ENCODE results near the gene TTC33. TPM values are rescaled to one million over a fixed set of nuclear protein-coding genes. Genes with fewer than 3 reads are reported as not detected.
"Not testable (repeated sequence)": the region's sequence is repeated elsewhere in the genome, so short reads cannot be mapped to it uniquely, and the experiment has no call there.

TTC33 gene
- total RNA-seq, 1 donor from 2014 or later, result 7.6 TPM

DNA sequence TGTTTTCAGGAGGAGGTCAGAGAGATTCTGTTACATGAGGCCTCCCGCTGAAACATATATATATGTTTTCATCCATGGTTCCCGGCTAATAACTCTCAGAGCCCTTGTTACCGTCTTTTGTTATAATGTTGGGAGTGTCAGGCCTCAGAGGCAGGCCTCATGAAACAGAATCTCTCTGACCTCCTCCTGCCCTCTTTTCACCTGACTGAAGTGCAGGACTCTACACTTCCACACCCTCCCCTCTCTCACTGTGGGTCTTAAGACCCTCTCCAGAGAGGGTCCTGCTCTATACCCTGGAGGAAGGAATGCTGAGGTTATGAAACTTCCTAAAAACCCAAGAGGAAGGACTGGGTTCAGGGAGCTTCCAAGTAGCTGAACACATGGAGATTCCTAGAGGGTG is 104.6 kb downstream of the TTC33 start:
- TF ChIP-seq, protein P1, sequence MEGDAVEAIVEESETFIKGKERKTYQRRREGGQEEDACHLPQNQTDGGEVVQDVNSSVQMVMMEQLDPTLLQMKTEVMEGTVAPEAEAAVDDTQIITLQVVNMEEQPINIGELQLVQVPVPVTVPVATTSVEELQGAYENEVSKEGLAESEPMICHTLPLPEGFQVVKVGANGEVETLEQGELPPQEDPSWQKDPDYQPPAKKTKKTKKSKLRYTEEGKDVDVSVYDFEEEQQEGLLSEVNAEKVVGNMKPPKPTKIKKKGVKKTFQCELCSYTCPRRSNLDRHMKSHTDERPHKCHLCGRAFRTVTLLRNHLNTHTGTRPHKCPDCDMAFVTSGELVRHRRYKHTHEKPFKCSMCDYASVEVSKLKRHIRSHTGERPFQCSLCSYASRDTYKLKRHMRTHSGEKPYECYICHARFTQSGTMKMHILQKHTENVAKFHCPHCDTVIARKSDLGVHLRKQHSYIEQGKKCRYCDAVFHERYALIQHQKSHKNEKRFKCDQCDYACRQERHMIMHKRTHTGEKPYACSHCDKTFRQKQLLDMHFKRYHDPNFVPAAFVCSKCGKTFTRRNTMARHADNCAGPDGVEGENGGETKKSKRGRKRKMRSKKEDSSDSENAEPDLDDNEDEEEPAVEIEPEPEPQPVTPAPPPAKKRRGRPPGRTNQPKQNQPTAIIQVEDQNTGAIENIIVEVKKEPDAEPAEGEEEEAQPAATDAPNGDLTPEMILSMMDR (conservative IDR thresholded peaks at IDR 0.05; ENCODE audit: low read depth, low read length), result no peak
- DNase-seq (ENCODE audit: low read depth), result no peak

DNA sequence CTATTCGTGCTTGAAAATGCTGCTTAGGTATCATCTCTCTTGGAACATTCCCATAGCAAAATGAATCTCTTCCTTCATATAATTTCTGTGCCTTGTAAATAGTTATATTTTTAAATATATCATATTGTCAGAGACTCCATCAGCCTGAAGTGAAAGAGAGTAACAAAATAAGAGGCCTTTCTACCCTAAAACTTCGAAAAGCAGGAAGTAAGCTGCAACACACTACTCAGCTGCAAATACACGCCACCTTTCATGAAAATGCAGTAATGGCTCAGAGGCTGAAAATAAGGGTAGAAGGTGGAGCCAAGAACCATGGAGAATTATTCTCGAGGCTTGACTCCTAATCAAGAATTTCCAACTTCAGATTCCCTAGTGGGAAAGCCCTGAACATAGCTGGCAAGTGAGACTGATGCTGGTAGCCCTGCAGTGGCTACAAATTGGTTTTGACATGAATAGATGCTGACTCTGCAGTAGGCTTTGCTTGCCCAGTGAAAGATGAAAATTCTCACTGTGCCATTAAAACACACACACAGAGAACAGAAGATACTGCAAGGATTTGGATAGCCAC is 106.2 kb downstream of the TTC33 start:
- DNase-seq (ENCODE audit: low read depth), result no peak
- H3K4me3 ChIP-seq (ENCODE audit: low read depth, low read length), result no peak overlapping the region
- TF ChIP-seq, protein P1 (conservative IDR thresholded peaks at IDR 0.05; ENCODE audit: low read depth, low read length), result no peak

More for the DNA sequence above, 104.6 kb downstream of the TTC33 start:
- H3K4me3 ChIP-seq (ENCODE audit: low read depth, low read length), result no peak overlapping the region

DNA sequence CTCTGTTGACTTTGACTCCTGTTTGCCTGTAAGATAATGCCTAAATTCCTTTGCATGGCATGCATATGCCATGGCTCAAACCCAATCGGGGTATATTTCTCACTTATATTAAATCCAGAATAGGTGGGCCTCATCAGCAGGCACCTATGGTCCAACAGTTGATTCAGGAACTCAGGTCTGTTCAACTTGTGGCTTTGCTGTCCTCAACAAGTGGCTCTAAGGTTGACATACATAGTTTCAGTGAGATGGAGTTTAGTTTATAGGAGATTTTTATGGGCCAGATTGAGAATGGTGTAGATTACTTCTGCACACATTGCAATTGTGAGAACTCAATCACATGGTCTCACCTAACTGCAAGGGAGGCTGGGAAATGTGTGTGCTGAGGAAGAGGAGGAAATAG is 107.6 kb downstream of the TTC33 start:
- TF ChIP-seq, protein P1 (conservative IDR thresholded peaks at IDR 0.05; ENCODE audit: low read depth, low read length), result no peak
- no peak overlapping the region for H3K4me3 ChIP-seq (ENCODE audit: low read depth, low read length)
- DNase-seq (ENCODE audit: low read depth), result no peak

DNA sequence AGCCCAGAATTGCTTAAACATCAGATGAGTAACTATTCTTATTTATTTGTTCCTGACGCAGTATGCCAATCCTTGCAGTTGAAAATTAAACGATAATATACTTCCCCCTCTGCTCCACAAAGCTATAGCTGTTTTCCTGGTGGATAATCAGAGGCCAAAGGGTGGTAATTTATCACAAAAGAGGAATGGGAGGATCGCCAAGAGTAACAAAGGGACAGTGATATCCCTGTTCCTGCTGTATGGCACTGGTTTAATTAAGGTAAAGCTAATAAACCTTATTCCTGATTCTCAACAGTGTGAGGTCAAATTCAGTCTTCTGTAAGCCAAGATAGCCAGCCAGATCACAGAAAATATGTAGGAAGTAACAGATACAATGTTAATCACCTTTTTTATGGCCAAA is 109.5 kb downstream of the TTC33 start:
- DNase-seq (ENCODE audit: low read depth), result no peak
- TF ChIP-seq, protein P1 (conservative IDR thresholded peaks at IDR 0.05; ENCODE audit: low read depth, low read length), result no peak
- H3K4me3 ChIP-seq (ENCODE audit: low read depth, low read length), result no peak overlapping the region

DNA sequence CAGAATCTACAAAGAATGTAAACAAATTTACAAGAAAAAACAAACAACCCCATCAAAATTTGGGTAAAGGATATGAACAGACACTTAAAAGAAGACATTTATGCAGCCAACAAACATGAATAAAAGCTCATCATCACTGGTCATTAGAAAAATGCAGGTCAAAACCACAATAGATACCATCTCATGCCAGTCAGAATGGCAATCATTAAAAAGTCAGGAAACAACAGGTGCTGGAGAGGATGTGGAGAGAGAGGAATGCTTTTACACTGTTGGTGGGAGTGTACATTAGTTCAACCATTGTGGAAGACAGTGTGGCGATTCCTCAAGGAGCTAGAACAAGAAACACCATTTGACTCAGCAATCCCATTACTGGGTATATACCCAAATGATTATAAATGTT is 116.2 kb downstream of the TTC33 start:
- not testable (repeated sequence) for DNase-seq (ENCODE audit: low read depth)

DNA sequence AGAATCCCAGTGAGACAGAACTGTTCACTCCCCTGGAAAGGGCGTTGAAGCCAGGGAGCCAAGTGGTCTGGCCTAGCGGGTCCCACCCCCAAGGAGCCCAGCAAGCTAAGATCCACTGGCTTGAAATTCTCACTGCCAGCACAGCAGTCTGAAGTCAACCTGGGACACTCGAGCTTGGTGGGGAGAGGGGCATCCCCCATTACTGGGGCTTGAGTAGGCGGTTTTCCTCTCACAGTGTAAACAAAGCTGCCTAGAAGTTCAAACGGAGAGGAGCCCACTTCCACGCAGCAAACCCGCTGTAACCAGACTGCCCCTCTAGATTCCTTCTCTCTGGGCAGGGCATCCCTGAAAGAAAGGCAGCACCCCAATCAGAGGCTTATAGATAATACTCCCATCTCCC is 121.2 kb downstream of the TTC33 start:
- DNase-seq (ENCODE audit: low read depth), result no peak

More for the DNA sequence above, 116.2 kb downstream of the TTC33 start:
- not testable (repeated sequence) for H3K4me3 ChIP-seq (ENCODE audit: low read depth, low read length)

DNA sequence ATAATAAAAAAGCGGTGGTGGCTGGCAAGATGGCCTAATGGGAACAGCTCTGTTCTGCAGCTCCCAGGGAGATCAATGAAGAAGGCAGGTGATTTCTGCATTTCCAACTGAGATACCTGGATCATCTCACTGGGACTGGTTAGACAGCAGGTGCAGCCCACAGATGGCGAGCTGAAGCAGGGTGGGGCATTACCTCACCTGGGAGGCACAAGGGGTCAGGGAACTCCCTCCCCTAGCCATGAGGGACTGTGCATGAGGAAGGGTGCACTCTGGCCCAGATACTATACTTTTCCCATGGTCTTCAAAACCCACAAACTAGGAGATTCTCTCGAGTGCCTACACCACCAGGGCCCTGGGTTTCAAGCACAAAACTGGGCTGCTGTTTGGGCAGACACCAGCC is 121.6 kb downstream of the TTC33 start:
- H3K4me3 ChIP-seq (ENCODE audit: low read depth, low read length), result no peak overlapping the region
- TF ChIP-seq, protein P1 (conservative IDR thresholded peaks at IDR 0.05; ENCODE audit: low read depth, low read length), result no peak
- no peak for DNase-seq (ENCODE audit: low read depth)

More for the DNA sequence above, 121.2 kb downstream of the TTC33 start:
- TF ChIP-seq, protein P1 (conservative IDR thresholded peaks at IDR 0.05; ENCODE audit: low read depth, low read length), result no peak
- H3K4me3 ChIP-seq (ENCODE audit: low read depth, low read length), result no peak overlapping the region
